ENCODE data around the gene PRKACG.
"Not testable (repeated sequence)": the region's sequence is repeated elsewhere in the genome, so short reads cannot be mapped to it uniquely, and the experiment has no call there.

Gene PRKACG

DNA sequence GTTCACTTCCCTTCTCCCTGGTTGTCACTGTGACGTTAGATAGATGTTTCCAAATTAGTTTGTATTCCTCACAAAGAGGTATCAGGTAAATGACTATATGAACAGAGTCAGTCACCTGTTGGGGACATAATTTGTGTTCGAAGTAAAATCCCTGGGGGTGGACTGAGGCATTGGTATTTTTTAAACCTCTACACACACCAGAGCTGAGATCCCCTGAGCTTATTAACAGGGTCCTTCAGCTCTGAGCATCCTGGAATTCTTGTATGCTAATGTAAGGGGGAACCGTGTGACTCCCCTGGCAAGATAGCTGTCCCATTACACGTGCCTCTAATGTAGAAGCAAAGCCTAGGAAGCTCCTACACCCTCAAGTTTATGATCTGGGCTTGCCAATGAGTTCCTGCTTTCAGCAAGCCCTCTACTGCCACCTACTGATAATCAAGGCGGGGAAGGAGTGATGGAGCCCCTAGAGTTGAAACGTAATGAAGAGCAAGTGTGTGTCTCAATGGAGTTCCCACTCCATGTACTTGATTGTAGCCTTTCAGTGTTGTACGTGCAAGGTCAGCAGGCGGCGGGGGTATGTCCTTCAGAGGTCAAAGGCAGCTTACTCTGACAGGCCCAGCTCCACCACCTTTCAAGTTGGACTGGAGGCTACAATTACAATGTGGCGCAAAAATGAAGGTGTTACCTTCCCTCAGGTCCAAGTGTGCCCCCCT, 14.4 kb downstream of the PRKACG start:
- H3K9me3 ChIP-seq (replicated peaks in 1 of 11) = no peaks in the 10 kb centered on the region
- no peaks in the 10 kb centered on the region for H3K36me3 ChIP-seq
- H3K4me1 ChIP-seq = peaks cover 11 to 17% (median 16%) of the 10 kb centered on the region in 10 experiments; a peak in 19 of 20 replicates
- no peak for TF ChIP-seq Cebpa-rat (IDR thresholded peaks at IDR 0.05)
- H3K9ac ChIP-seq = no peak overlapping the region
- H3K4me2 ChIP-seq = peak overlapping the region in 9 of 11 experiments; percentile 5 to 67 (median 43); a peak in 16 of 22 replicates
- H3K27me3 ChIP-seq = no peaks in the 10 kb centered on the region
- H3K4me3 ChIP-seq = no peak overlapping the region
- H3K27ac ChIP-seq = no peak overlapping the region
- no peaks in the 10 kb centered on the region for H4K20me1 ChIP-seq

DNA sequence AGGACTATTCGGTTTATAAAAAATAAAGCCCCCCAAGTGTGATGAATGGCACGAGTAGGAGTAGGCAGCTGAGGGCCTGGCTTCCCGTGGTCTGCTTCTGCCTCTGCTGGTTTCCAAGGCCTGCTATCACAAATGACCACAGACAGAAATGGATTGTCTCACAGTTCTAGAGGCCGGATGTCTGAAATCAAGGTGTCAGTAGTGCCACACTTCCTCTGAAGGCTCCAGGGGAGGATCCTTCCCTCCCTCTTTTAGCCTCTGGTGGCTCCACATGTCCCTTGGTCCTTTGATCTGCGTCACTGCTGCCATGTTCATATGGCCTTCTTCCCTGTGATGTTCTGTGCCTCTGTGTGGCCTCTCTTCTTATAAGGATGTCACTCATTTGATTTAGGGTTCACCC, 15.1 kb downstream of the PRKACG start:
- no peaks in the 10 kb centered on the region for H4K20me1 ChIP-seq
- peaks cover 11 to 17% (median 16%) of the 10 kb centered on the region in 10 experiments; a peak in 19 of 20 replicates for H3K4me1 ChIP-seq
- no peaks in the 10 kb centered on the region for H3K9me3 ChIP-seq (replicated peaks in 1 of 11)
- H3K36me3 ChIP-seq = no peaks in the 10 kb centered on the region
- H3K9ac ChIP-seq = no peak overlapping the region
- H3K27ac ChIP-seq = 0 out of 22 replicates have a peak overlapping the region, but pooled peaks of 1 of the 11 experiments have one; percentile 17
- H3K4me2 ChIP-seq = peak overlapping the region in 10 of 11 experiments; percentile 5 to 67 (median 43); a peak in 21 of 22 replicates
- TF ChIP-seq Cebpa-rat (IDR thresholded peaks at IDR 0.05) = no peak
- H3K4me3 ChIP-seq = no peak overlapping the region
- no peaks in the 10 kb centered on the region for H3K27me3 ChIP-seq

GRCh38 chr9:68998385-68998784, 15.5 kb downstream of the PRKACG start:
- no peak overlapping the region for H3K9ac ChIP-seq

DNA sequence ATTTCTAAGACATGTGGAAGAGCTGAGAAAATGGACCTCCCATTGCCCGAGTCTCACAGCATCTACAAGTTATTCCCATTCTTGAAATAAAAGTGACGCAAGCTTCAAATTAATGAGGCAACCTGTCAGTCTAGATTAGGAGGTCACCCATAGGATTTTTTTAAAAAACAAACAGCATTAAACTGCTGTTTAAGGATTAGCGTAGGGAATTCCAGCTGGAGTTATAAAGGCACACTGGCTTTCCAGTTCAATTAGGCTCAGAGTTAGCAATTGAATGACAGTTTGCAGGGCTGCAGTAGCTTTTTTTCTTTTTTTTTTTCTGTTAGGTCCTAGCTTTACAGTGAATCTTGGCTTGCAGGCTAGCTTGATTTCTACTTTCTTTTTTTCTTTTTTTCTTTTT, 16.2 kb downstream of the PRKACG start:
- no peaks in the 10 kb centered on the region for H3K36me3 ChIP-seq
- H3K9me3 ChIP-seq (replicated peaks in 1 of 11) = no peaks in the 10 kb centered on the region
- no peak overlapping the region for H3K4me2 ChIP-seq
- no peak overlapping the region for H3K9ac ChIP-seq
- no peaks in the 10 kb centered on the region for H4K20me1 ChIP-seq
- no peak for TF ChIP-seq Cebpa-rat (IDR thresholded peaks at IDR 0.05)
- no peak overlapping the region for H3K27ac ChIP-seq
- no peak overlapping the region for H3K4me3 ChIP-seq
- peaks cover 11 to 17% (median 16%) of the 10 kb centered on the region in 10 experiments; a peak in 19 of 20 replicates for H3K4me1 ChIP-seq
- H3K27me3 ChIP-seq = no peaks in the 10 kb centered on the region

More at GRCh38 chr9:68998385-68998784, 15.5 kb downstream of the PRKACG start:
- no peaks in the 10 kb centered on the region for H4K20me1 ChIP-seq
- peak overlapping the region in 10 of 11 experiments; percentile 5 to 67 (median 43); a peak in 21 of 22 replicates for H3K4me2 ChIP-seq
- H3K4me1 ChIP-seq = peaks cover 11 to 17% (median 16%) of the 10 kb centered on the region in 10 experiments; a peak in 19 of 20 replicates
- no peaks in the 10 kb centered on the region for H3K36me3 ChIP-seq
- H3K4me3 ChIP-seq = no peak overlapping the region
- H3K27me3 ChIP-seq = no peaks in the 10 kb centered on the region
- H3K27ac ChIP-seq = 0 out of 22 replicates have a peak overlapping the region, but pooled peaks of 1 of the 11 experiments have one; percentile 17
- no peaks in the 10 kb centered on the region for H3K9me3 ChIP-seq (replicated peaks in 1 of 11)
- TF ChIP-seq Cebpa-rat (IDR thresholded peaks at IDR 0.05) = no peak

GRCh38 chr9:68996462-68996861, 17.5 kb downstream of the PRKACG start:
- no peaks in the 10 kb centered on the region for H3K36me3 ChIP-seq
- TF ChIP-seq Cebpa-rat (IDR thresholded peaks at IDR 0.05) = no peak
- H3K4me2 ChIP-seq = no peak overlapping the region
- no peaks in the 10 kb centered on the region for H4K20me1 ChIP-seq
- no peak overlapping the region for H3K27ac ChIP-seq
- no peaks in the 10 kb centered on the region for H3K27me3 ChIP-seq
- no peak overlapping the region for H3K4me3 ChIP-seq
- no peak overlapping the region for H3K9ac ChIP-seq
- H3K4me1 ChIP-seq = peaks cover 11 to 17% (median 16%) of the 10 kb centered on the region in 10 experiments; a peak in 19 of 20 replicates
- H3K9me3 ChIP-seq (replicated peaks in 1 of 11) = no peaks in the 10 kb centered on the region

GRCh38 chr9:68995776-68996175, 18.1 kb downstream of the PRKACG start:
- Histone ChIP-seq H4K20me1 (no peaks in the 10 kb centered on the region), H3K9me3 (replicated peaks in 1 of 11) (no peaks in the 10 kb centered on the region), H3K36me3 (no peaks in the 10 kb centered on the region), H3K27ac (no peak overlapping the region), H3K27me3 (no peaks in the 10 kb centered on the region), H3K4me3 (no peak overlapping the region), H3K4me1 (peaks cover 11 to 17% (median 16%) of the 10 kb centered on the region in 10 experiments; a peak in 19 of 20 replicates), H3K9ac (no peak overlapping the region), H3K4me2 (no peak overlapping the region)
- TF ChIP-seq Cebpa-rat (IDR thresholded peaks at IDR 0.05) = no peak

DNA sequence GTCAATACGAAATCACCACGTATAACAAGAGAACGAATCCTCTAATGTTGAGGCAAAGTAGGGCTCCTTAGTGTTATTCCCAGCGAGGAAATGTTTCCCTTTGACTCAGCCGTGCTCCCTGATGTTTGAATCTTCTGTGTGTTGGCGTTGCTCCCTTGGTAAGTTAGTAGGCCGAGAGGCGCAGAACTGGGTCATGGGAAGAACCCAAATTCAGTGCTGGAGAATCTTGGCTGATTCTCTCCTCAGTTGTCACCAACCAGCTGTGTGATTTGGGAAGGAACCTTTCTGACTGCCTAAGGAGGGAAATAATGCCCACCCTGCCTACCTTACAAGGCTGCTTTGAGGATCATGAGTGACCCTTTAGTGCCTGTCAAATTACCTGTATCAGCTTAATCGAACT, 22.5 kb downstream of the PRKACG start:
- H3K36me3 ChIP-seq = no peaks in the 10 kb centered on the region
- no peaks in the 10 kb centered on the region for H3K9me3 ChIP-seq (replicated peaks in 1 of 11)
- TF ChIP-seq Cebpa-rat (IDR thresholded peaks at IDR 0.05) = no peak
- no peak overlapping the region for H3K4me3 ChIP-seq
- H3K4me2 ChIP-seq = no peak overlapping the region
- H4K20me1 ChIP-seq = no peaks in the 10 kb centered on the region
- no peaks in the 10 kb centered on the region for H3K4me1 ChIP-seq
- no peak overlapping the region for H3K27ac ChIP-seq
- H3K27me3 ChIP-seq = no peaks in the 10 kb centered on the region
- no peak overlapping the region for H3K9ac ChIP-seq

DNA sequence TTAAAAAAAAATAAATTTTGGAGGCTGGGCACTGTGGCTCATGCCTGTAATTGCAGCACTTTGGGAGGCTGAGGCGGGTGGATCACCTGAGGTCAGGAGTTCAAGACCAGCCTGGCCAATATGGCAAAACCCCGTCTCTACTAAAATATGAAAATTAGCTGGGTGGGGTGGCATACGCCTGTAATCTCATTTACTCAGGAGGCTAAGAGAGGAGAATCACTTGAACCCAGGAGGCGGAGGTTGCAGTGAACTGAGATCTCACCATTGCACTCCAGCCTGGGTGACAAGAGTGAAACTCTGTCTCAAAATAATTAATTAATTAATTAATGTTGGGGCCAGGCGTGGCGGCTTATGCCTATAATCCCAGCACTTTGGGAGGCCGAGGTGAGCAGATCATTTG, 27.0 kb downstream of the PRKACG start:
- not testable (repeated sequence) for H3K36me3 ChIP-seq; H3K27me3 ChIP-seq; H4K20me1 ChIP-seq; H3K4me3 ChIP-seq; H3K27ac ChIP-seq; H3K9ac ChIP-seq; H3K9me3 ChIP-seq (replicated peaks in 1 of 11); H3K4me2 ChIP-seq
- H3K4me1 ChIP-seq = peaks cover 2 to 18% (median 10%) of the 10 kb centered on the region in 10 experiments

DNA sequence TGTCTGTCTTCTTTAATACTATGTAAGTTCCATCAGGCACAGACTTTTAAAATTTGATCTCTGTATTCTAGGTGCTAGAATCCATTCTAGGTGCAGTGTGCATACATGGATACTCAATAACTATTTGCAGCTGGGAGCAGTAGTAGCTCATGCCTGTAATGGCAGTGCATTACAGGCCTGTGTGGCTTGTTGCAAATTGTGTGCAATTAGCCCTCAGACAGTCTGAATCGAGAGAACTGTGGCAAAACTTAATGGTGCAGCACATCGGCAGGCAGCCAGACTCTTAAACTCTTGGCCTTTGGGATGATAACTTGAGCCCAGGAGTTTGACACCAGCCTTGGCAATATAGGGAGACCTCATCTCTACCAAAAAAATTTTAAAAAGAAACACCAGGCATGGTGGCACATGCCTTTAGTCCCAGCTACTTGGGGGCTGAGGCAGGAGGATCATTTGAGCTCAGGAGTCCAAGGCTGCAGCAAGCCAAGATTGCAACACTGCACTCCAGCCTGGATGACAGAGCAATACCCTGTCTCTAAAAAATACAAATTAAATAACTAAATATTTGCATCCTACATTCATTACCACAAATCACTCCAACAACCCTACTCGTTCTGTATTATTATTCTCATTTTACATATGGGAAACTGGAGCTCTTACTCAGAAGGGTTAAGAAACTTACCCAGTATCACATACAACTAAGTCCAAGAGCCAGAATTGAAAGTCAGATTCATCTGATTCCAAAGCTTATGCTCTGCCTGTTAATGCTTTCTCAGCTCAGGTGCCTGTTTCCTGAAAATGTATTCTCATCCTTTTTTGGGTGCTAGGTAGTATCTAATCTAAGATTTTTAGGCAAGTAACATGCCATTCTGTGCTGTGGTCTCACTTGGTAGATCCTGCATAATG, 30.1 kb downstream of the PRKACG start:
- Histone ChIP-seq H3K9ac (no peak overlapping the region), H3K36me3 (no peaks in the 10 kb centered on the region), H3K9me3 (replicated peaks in 1 of 11) (no peaks in the 10 kb centered on the region), H3K27me3 (no peaks in the 10 kb centered on the region), H3K4me2 (peak overlapping the region in 3 of 11 experiments; percentile 48 to 81 (median 60); a peak in 4 of 22 replicates), H3K4me1 (peaks cover 15 to 48% (median 38%) of the 10 kb centered on the region in 10 experiments), H3K27ac (no peak overlapping the region), H3K4me3 (no peak overlapping the region), H4K20me1 (no peaks in the 10 kb centered on the region)
- no peak for TF ChIP-seq Cebpa-rat (IDR thresholded peaks at IDR 0.05)

Data from BLaER1 treated with 17β-estradiol and CSF1 and Interleukin-3, amounts not matched to agents 10 nM and 100 nM (cell line).